GM12878 (cell line): Measurements from ENCODE around the gene NUP37. TPM values are rescaled to one million over a fixed set of nuclear protein-coding genes. Genes with fewer than 3 reads are reported as not detected.

Experiments
- CBX3 ChIP-seq: fragments of 200-600 bp; sonication (generic); IDR thresholded peaks from 2 replicates; pipeline ENCODE4 v1.6.1; 2016; ENCODE audit warnings: low read depth, borderline replicate concordance
- CREM ChIP-seq: IDR thresholded peaks from 2 replicates; pipeline ENCODE4 v1.6.1; 2014; ENCODE audit warnings: antibody characterized with exemption, low read depth
- E2F8 ChIP-seq: fragments of 450-650 bp; IDR thresholded peaks from 2 replicates; pipeline ENCODE4 v1.6.1; 2018; ENCODE audit warnings: mild to moderate bottlenecking, low read depth, moderate library complexity; ENCODE audit not compliant: partially characterized antibody
- ELK1 ChIP-seq: IDR thresholded peaks from 2 replicates; pipeline ENCODE4 v1.6.1; 2012; ENCODE audit warnings: low read depth, low read length, improper control_type of control experiment
- EP300 ChIP-seq, 2 experiments: fragments of 150-350 bp in 1 of 2; IDR thresholded peaks; 2 replicates each; pipeline ENCODE4 v1.6.1; 2011 to 2012; ENCODE audit warnings: low read depth in 2 of 2, low read length in 2 of 2, borderline replicate concordance in 1 of 2, improper control_type of control experiment in 1 of 2, inconsistent platforms in 1 of 2; ENCODE audit not compliant: control insufficient read depth in 1 of 2
- EZH2 ChIP-seq: IDR thresholded peaks from 2 replicates; pipeline ENCODE4 v1.6.1; 2012; ENCODE audit warnings: low read depth, mild to moderate bottlenecking, control low read depth, inconsistent platforms, low read length, borderline replicate concordance; ENCODE audit not compliant: control insufficient read depth
- HDGF ChIP-seq: fragments of 450-650 bp; IDR thresholded peaks from 2 replicates; pipeline ENCODE4 v1.6.1; 2016; ENCODE audit warnings: antibody characterized with exemption
- YBX1 ChIP-seq: fragments of 450-650 bp; IDR thresholded peaks from 2 replicates; pipeline ENCODE4 v1.6.1; 2016; ENCODE audit warnings: antibody characterized with exemption
- polyA plus RNA-seq, 11 experiments: library from polyadenylated mRNA; depleted of rRNA in 4 of 11; unstranded in 6 of 11; stranded (reverse) in 5 of 11; fragments of >200 nt; fragmentation: Nextera tagmentation in 4 of 11; fragmentation: Illumina TruSeq in 1 of 11; extraction: Ambion mirVana in 4 of 11; extraction: Trizol in 1 of 11; gene quantifications; 1 replicate in 1 of 11; 2 replicates in 10 of 11; pipeline versions ENCODE4 v1.2.1 to v1.2.3, GENCODE V29; 2011 to 2016; ENCODE audit warnings: inconsistent platforms in 2 of 11, missing spikeins in 2 of 11, low read depth in 1 of 11
- total RNA-seq, 4 experiments: library from RNA; depleted of rRNA in 3 of 4; stranded (reverse); fragments of >200 nt in 3 of 4; fragmentation: Illumina TruSeq in 1 of 4; extraction: Trizol in 1 of 4; gene quantifications; 2 replicates each; pipeline versions ENCODE4 v1.2.1 to v1.2.3, GENCODE V29; 2013 to 2021

The NUP37 gene
- total and polyA plus RNA-seq, 10 of the 15 experiments (the other 5 are each of a cell fraction or from before 2014, with no cell fraction given): 51.8 to 250 (median 99.6) TPM

DNA sequence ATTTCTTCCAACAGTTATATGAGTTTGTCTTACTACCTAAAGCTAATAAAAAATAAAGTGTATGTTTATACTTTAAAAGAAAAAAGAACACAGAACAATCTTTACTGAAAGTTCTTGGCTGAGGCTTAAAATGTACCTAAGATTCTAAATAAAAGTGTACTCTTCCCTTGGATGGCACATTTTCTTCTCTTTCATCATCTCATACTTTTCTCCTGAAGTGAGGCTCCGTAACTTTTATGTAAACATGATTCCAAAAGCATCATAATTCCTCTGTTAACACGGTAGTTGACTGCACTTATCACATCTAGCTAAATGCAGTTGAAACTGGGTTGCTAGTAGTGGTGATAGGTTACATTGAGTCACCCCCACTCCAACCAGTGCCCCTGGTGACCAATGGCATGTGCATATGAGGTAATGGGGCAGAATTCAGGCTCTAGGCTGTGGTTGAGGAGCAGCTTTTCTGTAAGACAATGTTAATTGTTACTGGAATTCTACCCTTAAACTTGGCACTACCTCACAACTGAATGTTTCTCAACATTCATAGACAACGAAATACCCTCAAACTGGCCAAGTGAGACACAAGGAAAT is 96.5 kb downstream of the NUP37 start (continued):
- no peak for TF ChIP-seq ELK1
- no peak for TF ChIP-seq EZH2
- no peak for TF ChIP-seq EP300 (IDR thresholded peaks at IDR 0.05; ENCODE audit: borderline replicate concordance in 1 of 2, control insufficient read depth in 1 of 2, low read depth in 2 of 2, low read length in 2 of 2)
- no peak for TF ChIP-seq CREM
- no peak for TF ChIP-seq E2F8
- no peak for TF ChIP-seq HDGF
- no peak for TF ChIP-seq YBX1
- TF ChIP-seq CBX3: no peak

Other genes with a start within 250 kb of the NUP37 start
- 34.0 and 41.1 TPM in 2 replicates for gene DRAM1, start 242.5 kb downstream of the NUP37 start, total RNA-seq (2014; rRNA removed)
- gene DRAM1, start 242.5 kb downstream of the NUP37 start, total RNA-seq (2014; rRNA removed; fragmentation: Illumina TruSeq; extraction: Trizol): 35.2 and 39.4 TPM in 2 replicates
- 38.7 and 41.6 TPM in 2 replicates for gene DRAM1, start 242.5 kb downstream of the NUP37 start, total RNA-seq (2021)
- gene DRAM1, start 242.5 kb downstream of the NUP37 start, polyA plus RNA-seq (2011; rRNA removed): 58.7 and 67.3 TPM in 2 replicates
- 32.9 and 57.7 TPM in 2 replicates for gene DRAM1, start 242.5 kb downstream of the NUP37 start, polyA plus RNA-seq (2014; fragmentation: Illumina TruSeq; extraction: Trizol)
- gene DRAM1, start 242.5 kb downstream of the NUP37 start, polyA plus RNA-seq (2014; fragmentation: Nextera tagmentation; extraction: Ambion mirVana): 10 to 100 TPM; 22.4 to 34.8 TPM
- gene DRAM1, start 242.5 kb downstream of the NUP37 start, polyA plus RNA-seq (2014; rRNA removed): 45.9 and 47.2 TPM in 2 replicates
- 10 to 100 TPM; 89.1 to 91.5 TPM for gene DRAM1, start 242.5 kb downstream of the NUP37 start, polyA plus RNA-seq (2016; fragmentation: Nextera tagmentation; extraction: Ambion mirVana)
- gene WASHC3, start 58.1 kb downstream of the NUP37 start, total RNA-seq (2014; rRNA removed): 40.3 and 42.8 TPM in 2 replicates
- 45.3 and 45.7 TPM in 2 replicates for gene WASHC3, start 58.1 kb downstream of the NUP37 start, total RNA-seq (2014; rRNA removed; fragmentation: Illumina TruSeq; extraction: Trizol)
- 18.8 and 22.3 TPM in 2 replicates for gene WASHC3, start 58.1 kb downstream of the NUP37 start, total RNA-seq (2021)
- gene WASHC3, start 58.1 kb downstream of the NUP37 start, polyA plus RNA-seq (2011; rRNA removed): 57.5 and 83.6 TPM in 2 replicates
- 71.3 and 83.4 TPM in 2 replicates for gene WASHC3, start 58.1 kb downstream of the NUP37 start, polyA plus RNA-seq (2014; fragmentation: Illumina TruSeq; extraction: Trizol)
- 100 to 1,000 TPM in 1 of 2 experiments, 10 to 100 TPM in 1; 87.0 to 106 TPM for gene WASHC3, start 58.1 kb downstream of the NUP37 start, polyA plus RNA-seq (2014; fragmentation: Nextera tagmentation; extraction: Ambion mirVana)
- gene WASHC3, start 58.1 kb downstream of the NUP37 start, polyA plus RNA-seq (2014; rRNA removed): 35.8 and 44.3 TPM in 2 replicates
- gene WASHC3, start 58.1 kb downstream of the NUP37 start, polyA plus RNA-seq (2016; fragmentation: Nextera tagmentation; extraction: Ambion mirVana): 10 to 100 TPM; 71.1 to 82.6 TPM
- gene PARPBP, start 69 bp upstream of the NUP37 start, total RNA-seq (2014; rRNA removed): 24.9 and 28.2 TPM in 2 replicates
- gene PARPBP, start 69 bp upstream of the NUP37 start, total RNA-seq (2014; rRNA removed; fragmentation: Illumina TruSeq; extraction: Trizol): 33.8 and 36.9 TPM in 2 replicates
- 21.2 TPM in 2 replicates for gene PARPBP, start 69 bp upstream of the NUP37 start, total RNA-seq (2021)
- 33.7 and 51.4 TPM in 2 replicates for gene PARPBP, start 69 bp upstream of the NUP37 start, polyA plus RNA-seq (2011; rRNA removed)
- gene PARPBP, start 69 bp upstream of the NUP37 start, polyA plus RNA-seq (2014; fragmentation: Illumina TruSeq; extraction: Trizol): 31.2 and 39.3 TPM in 2 replicates
- 10 to 100 TPM; 29.2 to 40.3 TPM for gene PARPBP, start 69 bp upstream of the NUP37 start, polyA plus RNA-seq (2014; fragmentation: Nextera tagmentation; extraction: Ambion mirVana)
- gene PARPBP, start 69 bp upstream of the NUP37 start, polyA plus RNA-seq (2014; rRNA removed): 14.6 and 20.3 TPM in 2 replicates
- gene PARPBP, start 69 bp upstream of the NUP37 start, polyA plus RNA-seq (2016; fragmentation: Nextera tagmentation; extraction: Ambion mirVana): 10 to 100 TPM; 55.6 to 57.7 TPM
- 0.49 TPM in 1 of 2 replicates, not detected in the other for gene PMCH, start 77.7 kb upstream of the NUP37 start, total RNA-seq (2014; rRNA removed)
- gene PMCH, start 77.7 kb upstream of the NUP37 start, total RNA-seq (2014; rRNA removed; fragmentation: Illumina TruSeq; extraction: Trizol): not detected in 2 replicates
- gene PMCH, start 77.7 kb upstream of the NUP37 start, total RNA-seq (2021): not detected in 2 replicates
- gene PMCH, start 77.7 kb upstream of the NUP37 start, polyA plus RNA-seq (2011; rRNA removed): not detected in 2 replicates
- gene PMCH, start 77.7 kb upstream of the NUP37 start, polyA plus RNA-seq (2014; fragmentation: Illumina TruSeq; extraction: Trizol): 0.35 TPM in 1 of 2 replicates, not detected in the other
- gene PMCH, start 77.7 kb upstream of the NUP37 start, polyA plus RNA-seq (2014; fragmentation: Nextera tagmentation; extraction: Ambion mirVana): 1 to 10 TPM in 1 of 2 experiments, under 1 TPM in 1; 0.64 to 1.1 TPM
- 0.15 and 0.54 TPM in 2 replicates for gene PMCH, start 77.7 kb upstream of the NUP37 start, polyA plus RNA-seq (2014; rRNA removed)
- 1 to 10 TPM; 1.0 to 2.1 TPM for gene PMCH, start 77.7 kb upstream of the NUP37 start, polyA plus RNA-seq (2016; fragmentation: Nextera tagmentation; extraction: Ambion mirVana)